NB4 (cell line): Measurements from ENCODE around the gene TFF1.

Source experiments
- CTCF ChIP-seq: IDR thresholded peaks from one replicate; pipeline ENCODE4 v1.5.1; 2012; ENCODE audit warnings: low read depth, low read length
- MAX ChIP-seq: IDR thresholded peaks from 2 replicates; pipeline ENCODE4 v1.6.1; 2011; ENCODE audit warnings: low read depth, low read length
- MYC ChIP-seq: IDR thresholded peaks from 2 replicates; pipeline ENCODE4 v1.6.1; 2011; ENCODE audit warnings: low read depth, low read length
- POLR2A ChIP-seq: IDR thresholded peaks from 2 replicates; pipeline ENCODE4 v1.6.1; 2011; ENCODE audit warnings: mild to moderate bottlenecking; ENCODE audit not compliant: insufficient read length; ENCODE audit errors: extremely low read depth

- TF ChIP-seq MYC (no peak), CTCF (no peak), POLR2A (no peak), MAX (no peak)
Observed at GRCh38 chr21:42401154-42401553, 34.8 kb upstream of the TFF1 start.
